Keratinocyte (primary cell): ENCODE results near the gene EBF3. TPM values are rescaled to one million over a fixed set of nuclear protein-coding genes. Genes with fewer than 3 reads are reported as not detected.

ENCODE experiments used
- DNase-seq: peaks from one replicate; pipeline ENCODE4 v3.0.0-alpha.2; 2011; ENCODE audit warnings: low read depth, missing footprints, low spot score
- FAIRE-seq: peaks from 2 replicates; lab custom pipeline; 2011; peaks lifted over from hg19 to GRCh38; lab: Jason Lieb, UNC
- H2AFZ ChIP-seq: 2 replicates; pipeline ENCODE4 v1.6.0; 2012; ENCODE audit warnings: low read length, control low read depth, inconsistent platforms; ENCODE audit not compliant: control insufficient read depth
- H3K27ac ChIP-seq: 2 replicates; pipeline ENCODE4 v1.5.1; 2011; ENCODE audit warnings: low read length; ENCODE audit not compliant: control insufficient read depth, insufficient read depth
- H3K27me3 ChIP-seq: 3 replicates; pipeline ENCODE4 v1.6.0; 2011; ENCODE audit warnings: low read length; ENCODE audit not compliant: control insufficient read depth, insufficient read depth; ENCODE audit errors: extremely low read depth
- H3K36me3 ChIP-seq, 2 experiments: 2 replicates in 1 of 2; 3 replicates in 1 of 2; pipeline ENCODE4 v1.5.1; 2011; ENCODE audit warnings: low read length in 2 of 2, mild to moderate bottlenecking in 1 of 2; ENCODE audit not compliant: control insufficient read depth in 2 of 2, insufficient read depth in 2 of 2; ENCODE audit errors: extremely low read depth in 1 of 2
- H3K4me1 ChIP-seq: 3 replicates; pipeline ENCODE4 v1.5.1; 2011; ENCODE audit warnings: low read length; ENCODE audit not compliant: control insufficient read depth, insufficient read depth; ENCODE audit errors: extremely low read depth
- H3K4me2 ChIP-seq: 3 replicates; pipeline ENCODE4 v1.6.0; 2011; ENCODE audit warnings: low read depth, low read length; ENCODE audit not compliant: control insufficient read depth, insufficient read depth; ENCODE audit errors: extremely low read depth
- H3K4me3 ChIP-seq, 3 experiments: fragments of 200-600 bp in 1 of 3; sonication (generic) in 1 of 3; 2 replicates in 2 of 3; 3 replicates in 1 of 3; pipeline ENCODE4 v1.5.1; 2011 to 2016; ENCODE audit warnings: low read length in 3 of 3, mild to moderate bottlenecking in 3 of 3, control low read depth in 2 of 3, inconsistent platforms in 1 of 3, low read depth in 1 of 3, mixed read lengths in 1 of 3, mixed run types in 1 of 3, moderate library complexity in 1 of 3; ENCODE audit not compliant: control insufficient read depth in 2 of 3, insufficient read depth in 2 of 3; ENCODE audit errors: extremely low read depth in 1 of 3
- H3K79me2 ChIP-seq: 2 replicates; pipeline ENCODE4 v1.6.0; 2012; ENCODE audit warnings: low read length; ENCODE audit not compliant: control insufficient read depth, insufficient read depth
- H3K9ac ChIP-seq: 3 replicates; pipeline ENCODE4 v1.6.0; 2011; ENCODE audit warnings: low read length; ENCODE audit not compliant: control insufficient read depth, insufficient read depth; ENCODE audit errors: extremely low read depth
- H3K9me1 ChIP-seq: 3 replicates; pipeline ENCODE4 v1.6.0; 2011; ENCODE audit warnings: low read length; ENCODE audit not compliant: control insufficient read depth, insufficient read depth; ENCODE audit errors: extremely low read depth
- H3K9me3 ChIP-seq: 2 replicates; pipeline ENCODE4 v1.5.1; 2012; ENCODE audit warnings: low read depth, low read length; ENCODE audit not compliant: control insufficient read depth
- H4K20me1 ChIP-seq: 3 replicates; pipeline ENCODE4 v1.6.0; 2011; ENCODE audit warnings: low read length; ENCODE audit not compliant: control insufficient read depth, insufficient read depth; ENCODE audit errors: extremely low read depth
- CTCF ChIP-seq, 3 experiments: IDR thresholded peaks in 1 of 3; conservative IDR thresholded peaks in 1 of 3; optimal IDR thresholded peaks in 1 of 3; 2 replicates in 2 of 3; 3 replicates in 1 of 3; pipeline versions ENCODE3 to v1.5.1; 2011; ENCODE audit warnings: low read length in 3 of 3, mild to moderate bottlenecking in 3 of 3, moderate library complexity in 2 of 3, control low read depth in 1 of 3, inconsistent platforms in 1 of 3; ENCODE audit not compliant: insufficient read depth in 2 of 3; ENCODE audit errors: extremely low read depth in 1 of 3
- EZH2 ChIP-seq: IDR thresholded peaks from one replicate; pipeline ENCODE4 v1.6.1; 2012; ENCODE audit warnings: inconsistent platforms, mild to moderate bottlenecking, low read length, moderate library complexity
- dilution Hi-C: fragments of 300-500 bp; cut with MboI; formaldehyde crosslinking; loops from one replicate; pipeline ENCODE4 v1.7.0; 2020; ENCODE audit warnings: low sequenced_read_pairs; ENCODE audit not compliant: extremely low pct_ligation_motif_present
- polyA plus RNA-seq, 5 experiments: library from polyadenylated mRNA; depleted of rRNA in 3 of 5; stranded (reverse) in 3 of 5; stranded (forward) in 1 of 5; unstranded in 1 of 5; fragments of >200 nt; gene quantifications; 1 replicate in 1 of 5; 2 replicates in 3 of 5; 3 replicates in 1 of 5; pipeline versions ENCODE4 v1.2.1 to v1.2.3, GENCODE V29; 2011 to 2012; ENCODE audit warnings: missing spikeins in 2 of 5, low read depth in 1 of 5, low replicate concordance in 1 of 5

Gene EBF3
- polyA plus RNA-seq, 1 donor (not counting 4 experiments of a cell fraction or from before 2014, with no cell fraction given): not detected

- Histone ChIP-seq H3K4me3 (no peak overlapping the region), H3K79me2 (no peaks in the 10 kb centered on the region), H3K9me3 (no peaks in the 10 kb centered on the region), H4K20me1 (no peaks in the 10 kb centered on the region), H3K4me1 (peaks cover 4% of the 10 kb centered on the region), H2AFZ (no peak overlapping the region), H3K4me2 (no peak overlapping the region), H3K9me1 (no peaks in the 10 kb centered on the region), H3K27ac (no peak overlapping the region), H3K27me3 (peaks cover 79% of the 10 kb centered on the region), H3K9ac (no peak overlapping the region), H3K36me3 (no peaks in the 10 kb centered on the region)
- no peak for FAIRE-seq
- dilution Hi-C loops: no loop called here
- no peak for DNase-seq
- peak; percentile 85 for TF ChIP-seq EZH2
- no peak for TF ChIP-seq CTCF (optimal IDR thresholded peaks at IDR 0.05 in 1 of 3, IDR thresholded peaks at IDR 0.05 in 1 of 3, conservative IDR thresholded peaks at IDR 0.05 in 1 of 3; ENCODE audit: extremely low read depth in 1 of 3, insufficient read depth in 2 of 3, low read length in 3 of 3)
Measured at GRCh38 chr10:129958629-129959543, 5.2 kb downstream of the EBF3 start.

GRCh38 chr10:129958148-129958628, 5.9 kb downstream of the EBF3 start:
- no peak for FAIRE-seq
- H3K4me3 ChIP-seq: no peak overlapping the region
- H3K9ac ChIP-seq: no peak overlapping the region
- H3K27me3 ChIP-seq: peaks cover 73% of the 10 kb centered on the region
- no peak overlapping the region for H3K4me2 ChIP-seq
- no peaks in the 10 kb centered on the region for H3K9me1 ChIP-seq
- H3K9me3 ChIP-seq: no peaks in the 10 kb centered on the region
- DNase-seq: no peak
- no peaks in the 10 kb centered on the region for H3K36me3 ChIP-seq
- peaks cover 4% of the 10 kb centered on the region for H3K4me1 ChIP-seq
- no peaks in the 10 kb centered on the region for H4K20me1 ChIP-seq
- no peaks in the 10 kb centered on the region for H3K79me2 ChIP-seq
- dilution Hi-C loops: no loop called here
- peak; percentile 87 for TF ChIP-seq EZH2
- no peak for TF ChIP-seq CTCF (optimal IDR thresholded peaks at IDR 0.05 in 1 of 3, IDR thresholded peaks at IDR 0.05 in 1 of 3, conservative IDR thresholded peaks at IDR 0.05 in 1 of 3; ENCODE audit: extremely low read depth in 1 of 3, insufficient read depth in 2 of 3, low read length in 3 of 3)
- H3K27ac ChIP-seq: no peak overlapping the region
- no peak overlapping the region for H2AFZ ChIP-seq
